Mesothelial cell of epicardium (in vitro differentiated cells): Measurements from ENCODE around the gene ABL2. TPM values are rescaled to one million over a fixed set of nuclear protein-coding genes. Genes with fewer than 3 reads are reported as not detected.

Source experiments
- DNase-seq, 2 experiments: peaks; one replicate each; pipeline ENCODE4 v3.0.0; 2021; ENCODE audit warnings: low spot score in 2 of 2; ENCODE audit not compliant: unreplicated experiment in 2 of 2
- H3K27ac Mint-ChIP-seq: 2 replicates; pipeline ENCODE4 v1.8.0; 2021; ENCODE audit warnings: mixed read lengths
- H3K27me3 Mint-ChIP-seq: 2 replicates; pipeline ENCODE4 v1.8.0; 2021; ENCODE audit warnings: low read depth, mixed read lengths
- H3K36me3 Mint-ChIP-seq: 2 replicates; pipeline ENCODE4 v1.8.0; 2021; ENCODE audit warnings: mixed read lengths
- H3K4me1 Mint-ChIP-seq: 2 replicates; pipeline ENCODE4 v1.8.0; 2021; ENCODE audit warnings: mixed read lengths
- H3K4me3 Mint-ChIP-seq: 2 replicates; pipeline ENCODE4 v1.8.0; 2021; ENCODE audit warnings: mild to moderate bottlenecking, moderate library complexity, mixed read lengths
- H3K9me3 Mint-ChIP-seq: 2 replicates; pipeline ENCODE4 v1.8.0; 2021; ENCODE audit warnings: mixed read lengths
- total RNA-seq: library from RNA; stranded (reverse); gene quantifications from 3 replicates; pipeline ENCODE4 v1.2.1, GENCODE V29; 2021
- TF ChIP-seq, protein P1 (sequence below): fragments of 200-600 bp; sonication (generic); IDR thresholded peaks from one replicate; pipeline ENCODE4 v1.5.0; 2021; ENCODE audit warnings: antibody characterized with exemption; ENCODE audit not compliant: unreplicated experiment

ABL2 gene
- total RNA-seq, 1 donor from 2014 or later, result 23.7 TPM

DNA sequence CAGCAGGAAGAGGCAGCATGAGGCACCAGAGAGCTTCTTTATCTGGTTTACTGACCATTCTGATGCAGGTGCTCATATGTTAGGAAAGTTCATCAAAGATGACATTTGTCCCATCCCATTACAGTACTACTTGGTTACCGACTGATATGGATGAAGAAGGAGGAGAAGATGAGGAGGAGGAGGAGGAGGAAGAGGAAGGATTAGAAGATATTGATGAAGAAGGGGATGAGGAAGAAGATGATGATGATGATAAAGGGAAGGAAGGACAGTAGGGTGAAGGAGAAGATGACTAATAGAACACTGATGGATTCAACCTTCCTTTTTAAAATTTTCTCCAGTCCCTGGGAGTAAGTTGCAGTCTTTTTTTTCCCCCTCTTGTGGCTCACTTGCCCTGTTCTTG lies 45.1 kb downstream of the ABL2 start:
- TF ChIP-seq, protein P1, sequence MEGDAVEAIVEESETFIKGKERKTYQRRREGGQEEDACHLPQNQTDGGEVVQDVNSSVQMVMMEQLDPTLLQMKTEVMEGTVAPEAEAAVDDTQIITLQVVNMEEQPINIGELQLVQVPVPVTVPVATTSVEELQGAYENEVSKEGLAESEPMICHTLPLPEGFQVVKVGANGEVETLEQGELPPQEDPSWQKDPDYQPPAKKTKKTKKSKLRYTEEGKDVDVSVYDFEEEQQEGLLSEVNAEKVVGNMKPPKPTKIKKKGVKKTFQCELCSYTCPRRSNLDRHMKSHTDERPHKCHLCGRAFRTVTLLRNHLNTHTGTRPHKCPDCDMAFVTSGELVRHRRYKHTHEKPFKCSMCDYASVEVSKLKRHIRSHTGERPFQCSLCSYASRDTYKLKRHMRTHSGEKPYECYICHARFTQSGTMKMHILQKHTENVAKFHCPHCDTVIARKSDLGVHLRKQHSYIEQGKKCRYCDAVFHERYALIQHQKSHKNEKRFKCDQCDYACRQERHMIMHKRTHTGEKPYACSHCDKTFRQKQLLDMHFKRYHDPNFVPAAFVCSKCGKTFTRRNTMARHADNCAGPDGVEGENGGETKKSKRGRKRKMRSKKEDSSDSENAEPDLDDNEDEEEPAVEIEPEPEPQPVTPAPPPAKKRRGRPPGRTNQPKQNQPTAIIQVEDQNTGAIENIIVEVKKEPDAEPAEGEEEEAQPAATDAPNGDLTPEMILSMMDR, result no peak
- peaks cover 2% of the 10 kb centered on the region for H3K36me3 Mint-ChIP-seq
- H3K4me3 Mint-ChIP-seq, result no peak overlapping the region
- H3K27ac Mint-ChIP-seq, result no peak overlapping the region
- H3K9me3 Mint-ChIP-seq, result peaks cover 3% of the 10 kb centered on the region
- H3K4me1 Mint-ChIP-seq, result peaks cover 9% of the 10 kb centered on the region
- H3K27me3 Mint-ChIP-seq, result no peaks in the 10 kb centered on the region
- no peak for DNase-seq

DNA sequence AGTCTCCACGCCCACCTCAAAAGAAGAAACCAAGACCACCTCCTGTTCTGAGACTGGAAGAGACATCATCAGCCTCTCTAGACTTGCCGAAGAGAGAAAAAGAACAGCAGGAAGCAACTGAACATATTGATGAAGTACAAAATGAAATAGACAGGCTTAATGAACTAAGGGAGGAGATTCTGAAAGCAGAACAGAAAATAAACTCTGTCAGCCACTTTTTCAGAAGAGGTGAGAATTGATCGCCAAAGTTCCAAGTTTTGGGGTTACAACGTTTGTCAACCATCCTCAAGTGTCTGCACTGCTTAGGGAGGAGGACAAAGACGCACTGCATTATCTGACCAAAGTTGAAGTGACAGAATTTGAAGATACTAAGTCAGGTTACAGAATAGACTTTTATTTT lies 45.6 kb downstream of the ABL2 start:
- Mint-ChIP-seq H3K4me3 (no peak overlapping the region), H3K27ac (no peak overlapping the region), H3K36me3 (no peaks in the 10 kb centered on the region), H3K9me3 (no peaks in the 10 kb centered on the region), H3K27me3 (no peaks in the 10 kb centered on the region), H3K4me1 (peaks cover 9% of the 10 kb centered on the region)
- no peak for DNase-seq
- TF ChIP-seq, protein P1, result no peak

DNA sequence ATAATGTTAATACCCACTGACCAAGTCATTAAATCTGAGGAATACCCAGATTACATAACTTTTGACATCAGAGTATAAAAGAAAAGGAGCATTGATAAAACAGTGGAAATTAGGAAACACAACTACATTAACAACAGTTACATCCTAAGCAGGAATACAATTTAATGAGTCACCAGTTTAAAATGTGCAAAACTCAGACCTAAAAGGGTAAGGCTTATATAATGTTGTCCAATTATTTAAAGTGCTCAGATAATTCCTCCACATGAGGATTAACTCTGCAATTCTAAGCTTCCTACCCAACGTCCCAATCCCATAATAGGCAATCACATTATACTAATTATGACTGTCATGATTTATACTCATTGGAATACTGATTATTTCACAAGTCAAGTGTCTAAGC lies 50.5 kb downstream of the ABL2 start:
- Mint-ChIP-seq H3K4me1 (peaks cover 6% of the 10 kb centered on the region), H3K36me3 (no peaks in the 10 kb centered on the region), H3K27ac (no peak overlapping the region), H3K4me3 (no peak overlapping the region), H3K27me3 (no peaks in the 10 kb centered on the region), H3K9me3 (no peaks in the 10 kb centered on the region)
- TF ChIP-seq, protein P1, result no peak
- DNase-seq, result no peak

DNA sequence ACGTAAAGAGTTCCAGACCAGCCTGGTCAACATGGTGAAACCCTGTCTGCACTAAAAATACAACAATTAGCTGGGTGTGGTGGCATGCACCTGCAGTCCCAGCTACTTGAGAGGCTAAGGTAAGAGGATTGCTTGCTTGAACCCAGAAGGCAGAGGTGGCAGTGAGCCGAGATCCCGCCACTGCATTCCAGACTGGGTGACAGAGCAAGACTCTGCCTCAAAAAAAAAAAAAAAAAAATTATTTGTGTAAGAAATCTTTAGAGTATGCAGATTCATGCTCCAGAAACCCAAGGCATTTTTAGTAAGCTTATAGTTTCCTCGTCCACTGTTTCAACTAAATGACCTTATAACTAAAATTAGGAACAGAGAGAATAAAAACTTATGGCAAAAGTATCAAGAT lies 51.3 kb downstream of the ABL2 start:
- Mint-ChIP-seq H3K4me1 (peaks cover 6% of the 10 kb centered on the region), H3K36me3 (no peaks in the 10 kb centered on the region), H3K27ac (no peak overlapping the region), H3K9me3 (no peaks in the 10 kb centered on the region), H3K27me3 (no peaks in the 10 kb centered on the region), H3K4me3 (no peak overlapping the region)
- DNase-seq, result no peak
- TF ChIP-seq, protein P1, result no peak

DNA sequence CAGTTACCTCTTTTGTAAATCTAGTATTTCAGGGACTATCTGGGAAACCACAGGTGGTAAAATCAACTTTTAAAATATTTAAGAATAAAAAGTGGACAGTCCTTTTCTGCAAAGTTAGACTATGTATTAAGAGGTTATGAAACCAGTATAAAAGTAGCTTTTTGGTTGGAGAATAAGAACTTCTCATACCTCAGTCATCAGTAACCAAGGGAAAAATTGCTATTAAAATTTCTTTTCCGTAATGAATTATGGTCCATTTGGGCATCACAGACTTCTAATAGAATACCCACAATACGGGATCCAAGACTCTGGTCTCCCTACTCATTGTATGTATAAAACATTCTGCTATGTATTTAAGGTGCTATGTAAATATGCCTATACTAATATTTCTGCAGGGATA lies 51.9 kb downstream of the ABL2 start:
- Mint-ChIP-seq H3K27me3 (no peaks in the 10 kb centered on the region), H3K4me1 (peaks cover 6% of the 10 kb centered on the region), H3K4me3 (no peak overlapping the region), H3K36me3 (no peaks in the 10 kb centered on the region), H3K27ac (no peak overlapping the region), H3K9me3 (no peaks in the 10 kb centered on the region)
- DNase-seq, result no peak
- TF ChIP-seq, protein P1, result no peak

DNA sequence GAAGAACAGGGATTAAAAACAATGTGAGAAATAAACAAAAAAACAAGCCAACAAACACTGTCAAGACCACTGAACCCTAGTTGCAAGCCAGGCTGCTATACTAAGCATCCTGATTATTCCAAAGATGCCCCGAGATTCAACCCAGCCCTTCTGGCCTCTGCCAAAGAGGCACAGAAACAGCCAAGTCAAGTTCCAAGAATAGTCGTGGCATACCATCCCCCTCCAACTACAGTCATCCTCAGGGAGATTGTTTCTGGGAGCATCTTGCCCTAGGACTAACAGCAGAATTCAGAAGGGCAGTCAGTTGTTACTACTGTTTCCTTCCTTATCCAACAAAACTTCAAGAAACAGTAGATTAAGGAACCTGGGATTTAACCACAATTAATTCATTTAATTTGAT lies 52.3 kb downstream of the ABL2 start:
- no peak for DNase-seq
- Mint-ChIP-seq H3K9me3 (no peaks in the 10 kb centered on the region), H3K4me3 (no peak overlapping the region), H3K36me3 (no peaks in the 10 kb centered on the region), H3K4me1 (peaks cover 6% of the 10 kb centered on the region), H3K27me3 (no peaks in the 10 kb centered on the region), H3K27ac (no peak overlapping the region)
- TF ChIP-seq, protein P1, result no peak
